ENCODE data around the gene TAL1.
"Not testable (repeated sequence)": the region's sequence is repeated elsewhere in the genome, so short reads cannot be mapped to it uniquely, and the experiment has no call there.

TAL1 gene

GRCh38 chr1:47232187-47232874 is at the start of gene TAL1:
TAL1 (minus strand) TSS chr1:47232225; CDS start chr1:47225888, 6,337 bp downstream.
- no peak for DNase-seq

- no peak for DNase-seq
Measured at GRCh38 chr1:47280142-47280541, 48.1 kb upstream of the TAL1 start.

- no peak for DNase-seq
Measured at GRCh38 chr1:47276850-47277249, 44.8 kb upstream of the TAL1 start.

GRCh38 chr1:47275811-47276210 is 43.8 kb upstream of the TAL1 start:
- not testable (repeated sequence) for DNase-seq

DNA sequence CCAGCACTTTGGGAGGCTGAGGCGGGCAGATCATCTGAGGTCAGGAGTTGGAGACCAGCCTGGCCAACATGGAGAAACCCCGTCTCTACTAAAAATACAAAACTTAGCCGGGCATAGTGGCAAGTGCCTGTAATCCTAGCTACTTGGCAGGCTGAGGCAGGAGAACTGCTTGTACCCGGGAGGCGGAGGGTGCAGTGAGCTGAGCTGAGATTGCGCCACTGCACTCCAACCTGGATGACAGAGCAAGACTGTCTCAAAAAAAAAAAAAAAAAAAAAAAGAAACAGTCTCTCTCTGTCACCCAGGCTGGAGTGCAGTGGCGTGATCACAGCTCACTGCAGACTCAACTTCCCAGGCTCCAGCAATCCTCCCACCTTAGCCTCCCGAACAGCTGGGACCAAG is 33.5 kb upstream of the TAL1 start:
- not testable (repeated sequence) for DNase-seq

DNA sequence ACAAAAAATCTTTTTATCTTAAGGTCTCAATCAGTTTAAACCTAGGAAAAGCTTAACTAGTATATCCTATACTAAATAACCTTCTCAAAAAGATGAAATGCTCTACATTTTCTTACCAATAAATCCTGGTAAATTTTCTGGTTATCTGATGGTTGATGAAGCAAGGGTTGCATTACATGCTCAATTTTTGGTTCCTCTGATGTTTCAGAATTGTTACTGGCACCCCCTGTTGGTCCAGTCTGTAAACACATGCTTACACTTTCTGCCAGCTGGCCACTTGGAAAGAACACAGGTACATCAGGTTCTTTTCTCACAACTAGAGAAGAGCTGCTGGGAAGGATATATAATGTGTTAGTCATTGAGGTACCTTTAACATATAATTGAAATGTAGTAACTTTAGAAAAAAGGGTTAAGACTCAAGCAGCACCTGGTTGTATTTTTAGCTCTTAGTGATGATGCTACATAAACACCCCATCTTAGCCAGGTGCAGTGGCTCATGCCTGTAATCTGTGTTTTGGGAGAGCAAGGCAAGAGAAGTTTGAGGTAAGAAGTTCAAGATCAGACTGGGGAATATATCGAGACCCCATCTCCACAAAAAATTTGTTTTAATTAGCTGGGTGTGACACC is 30.9 kb upstream of the TAL1 start:
- DNase-seq: no peak

GRCh38 chr1:47257224-47257623 is 25.2 kb upstream of the TAL1 start:
- DNase-seq: no peak

GRCh38 chr1:47252795-47253194 is 20.8 kb upstream of the TAL1 start:
- no peak for DNase-seq

DNA sequence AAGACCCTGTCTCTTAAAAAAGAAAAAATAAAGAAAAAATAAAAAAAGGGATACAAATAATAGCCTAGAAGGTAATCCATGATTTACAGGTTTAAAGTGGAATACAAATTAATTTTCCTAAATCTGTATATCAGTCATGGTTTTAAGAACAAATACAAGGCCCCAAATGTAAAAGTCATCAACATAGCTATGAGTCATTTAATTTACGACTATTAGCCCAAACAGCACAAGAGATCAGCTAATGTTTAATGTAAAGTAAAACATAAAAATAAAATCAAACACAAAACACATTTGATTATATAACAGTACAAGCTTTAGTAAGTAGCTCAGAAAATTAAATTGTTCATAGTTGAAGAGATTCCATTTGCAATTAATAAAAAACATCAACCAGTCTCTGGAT is 20.3 kb upstream of the TAL1 start:
- DNase-seq: no peak

DNA sequence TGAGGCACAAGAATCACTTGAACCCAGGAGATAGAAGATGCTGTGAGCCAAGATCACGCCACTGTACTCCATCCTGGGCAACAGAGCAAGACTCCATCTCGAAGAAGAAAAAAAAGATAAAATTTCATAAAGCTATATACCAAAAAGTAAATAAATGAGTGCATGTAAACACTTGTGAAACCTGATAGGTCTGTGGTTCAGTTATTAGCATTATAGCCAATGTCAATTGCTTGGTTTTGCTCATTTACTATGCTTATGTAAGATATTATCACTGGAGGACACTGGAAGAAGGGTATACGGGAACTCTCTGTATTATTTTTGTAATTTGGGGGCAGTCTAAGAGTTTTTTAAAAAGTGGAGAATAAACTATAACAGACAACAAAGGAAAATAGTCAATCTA is 17.7 kb upstream of the TAL1 start:
- DNase-seq: no peak

DNA sequence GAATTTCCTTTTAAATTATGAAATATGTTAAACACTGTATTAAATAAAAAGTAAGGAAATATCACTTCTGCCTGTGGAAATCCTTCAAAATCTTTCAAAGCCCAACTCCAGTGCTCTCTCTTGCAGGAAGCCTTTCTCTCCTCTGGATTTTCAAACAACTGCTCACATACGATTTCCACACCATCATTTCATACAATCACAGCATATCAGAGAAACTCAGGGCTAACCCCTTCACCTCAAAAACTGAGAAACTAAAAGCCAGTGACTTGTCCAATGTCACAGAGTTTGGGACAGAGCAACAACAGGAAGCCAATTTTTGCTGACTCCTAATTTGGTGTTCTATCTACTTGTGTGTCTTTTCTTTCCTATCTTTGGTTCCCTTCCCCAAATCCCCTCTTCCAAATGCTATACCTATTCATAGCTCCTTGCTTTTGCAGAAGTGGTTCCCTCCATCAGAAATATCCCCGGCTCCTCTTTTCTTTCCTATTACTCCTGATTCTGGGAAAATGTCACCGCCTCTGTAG is 12.4 kb upstream of the TAL1 start:
- DNase-seq: no peak

- no peak for DNase-seq
Measured at GRCh38 chr1:47243910-47244309, 11.9 kb upstream of the TAL1 start.

DNA sequence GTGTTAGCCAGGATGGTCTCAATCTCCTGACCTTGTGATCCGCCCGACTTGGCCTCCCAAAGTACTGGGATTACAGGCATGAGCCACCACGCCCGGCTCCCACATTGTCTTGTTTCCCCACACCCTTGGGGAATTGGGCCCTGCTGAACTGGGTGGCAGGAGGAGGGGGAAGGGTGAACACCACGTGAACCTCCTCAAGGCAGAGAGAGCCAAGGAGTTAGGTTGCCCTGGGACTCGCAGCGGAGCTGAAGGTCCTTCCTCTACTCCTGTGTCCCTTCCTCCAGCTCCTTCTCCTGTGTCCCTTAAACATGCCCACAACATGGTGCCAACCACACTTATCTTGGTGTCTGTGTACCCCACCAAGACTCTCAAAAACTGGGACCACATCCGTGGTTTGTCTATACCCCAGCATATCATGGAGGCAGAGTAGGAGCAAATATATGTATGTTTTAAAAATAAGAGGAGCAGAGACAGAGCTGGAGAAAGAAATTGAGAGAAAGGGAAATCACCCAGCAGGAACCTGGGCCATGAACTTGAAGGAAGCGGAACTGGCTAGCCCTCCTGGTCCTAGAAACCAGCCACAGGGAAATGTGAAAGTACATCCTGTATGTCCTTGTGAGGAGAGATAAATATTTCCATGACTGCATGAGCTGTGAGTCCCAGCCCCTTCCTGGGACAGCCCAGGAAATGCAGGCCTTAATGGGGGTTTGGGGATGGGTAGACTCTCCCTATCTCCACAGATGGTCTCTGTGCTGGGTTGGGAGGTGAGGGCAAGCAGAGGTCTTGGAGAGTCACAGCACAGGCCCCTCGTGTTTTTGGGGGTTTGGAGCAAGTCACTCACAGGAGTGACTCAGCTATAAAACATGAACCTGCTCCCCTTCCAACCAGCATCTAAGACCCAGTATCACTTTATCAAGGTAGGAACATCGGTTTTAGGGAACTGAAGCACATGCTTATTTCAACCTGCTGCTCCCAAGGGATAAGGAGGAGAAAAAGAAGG is 9.4 kb upstream of the TAL1 start:
- DNase-seq: no peak

DNA sequence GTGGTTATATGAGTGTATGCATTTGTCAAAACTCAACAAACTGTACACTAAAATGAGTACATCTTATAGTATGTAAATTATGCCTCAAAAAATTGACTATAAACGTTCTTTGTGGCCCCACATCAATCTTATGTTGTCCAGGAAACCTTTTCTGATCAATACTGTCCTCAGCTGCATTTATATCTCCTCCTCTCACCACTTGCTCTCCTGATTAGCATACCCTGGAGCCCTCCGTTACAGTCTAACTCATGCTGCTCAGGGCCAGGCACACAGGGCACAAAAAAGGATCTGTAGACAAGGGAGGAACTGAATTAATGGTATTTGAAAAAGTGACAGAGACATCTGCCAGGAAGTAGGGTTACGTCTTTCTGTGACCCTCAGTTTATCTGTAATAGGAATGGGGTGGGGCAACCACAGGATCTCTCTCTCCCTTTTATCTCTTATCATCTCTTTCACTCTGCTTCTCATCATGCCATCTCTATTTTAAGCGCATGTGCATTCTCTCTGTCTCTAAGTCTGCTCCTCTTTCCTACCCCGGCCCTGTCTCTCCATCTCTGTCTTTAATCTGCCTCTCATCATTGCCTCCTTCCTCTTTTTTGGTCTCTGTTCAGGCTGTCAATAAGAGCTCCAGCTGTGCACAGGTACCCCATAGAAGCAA is 7.0 kb upstream of the TAL1 start:
- DNase-seq: no peak

DNA sequence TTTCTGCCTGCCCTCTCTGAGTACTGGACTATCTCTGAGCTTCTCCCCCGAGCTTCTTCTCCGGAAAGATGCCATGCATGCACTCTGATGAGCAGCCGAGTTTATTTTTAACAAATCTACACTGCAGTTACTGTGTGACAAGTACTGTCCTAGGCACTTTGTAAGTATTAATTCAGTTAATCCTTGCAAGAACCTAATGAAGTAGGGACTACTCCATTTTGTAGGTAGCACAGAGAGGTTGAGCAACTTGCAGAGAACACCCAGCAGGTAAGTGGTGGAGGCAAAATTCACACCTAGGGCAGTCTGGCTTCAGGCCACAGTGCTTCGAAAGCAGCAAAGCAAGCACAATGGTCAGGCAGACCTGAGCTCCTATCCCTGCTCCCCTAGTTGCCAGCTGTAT is 3.8 kb upstream of the TAL1 start:
- DNase-seq: no peak

DNA sequence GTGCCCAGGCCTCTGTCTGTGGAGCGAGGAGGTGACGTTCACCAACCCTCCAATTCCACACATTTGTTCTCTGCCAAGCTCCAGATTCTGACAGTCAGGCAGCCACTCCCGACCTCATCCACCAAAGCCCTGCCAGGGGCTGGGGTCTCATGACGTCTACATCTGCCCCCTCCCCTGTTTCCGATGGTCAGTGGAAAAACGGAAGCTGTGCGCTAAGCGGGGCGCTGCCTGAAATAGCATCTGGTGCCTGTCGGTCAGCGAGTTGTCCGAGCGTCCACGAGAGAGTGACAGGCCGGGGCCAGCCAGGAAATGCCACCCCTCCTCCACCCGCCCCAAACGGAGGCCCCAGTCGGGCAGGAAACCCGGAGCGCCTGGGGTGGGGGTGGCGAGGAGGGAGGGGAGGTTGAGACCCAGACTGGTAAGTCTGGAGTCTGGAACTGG is 3.2 kb upstream of the TAL1 start:
- no peak for DNase-seq

DNA sequence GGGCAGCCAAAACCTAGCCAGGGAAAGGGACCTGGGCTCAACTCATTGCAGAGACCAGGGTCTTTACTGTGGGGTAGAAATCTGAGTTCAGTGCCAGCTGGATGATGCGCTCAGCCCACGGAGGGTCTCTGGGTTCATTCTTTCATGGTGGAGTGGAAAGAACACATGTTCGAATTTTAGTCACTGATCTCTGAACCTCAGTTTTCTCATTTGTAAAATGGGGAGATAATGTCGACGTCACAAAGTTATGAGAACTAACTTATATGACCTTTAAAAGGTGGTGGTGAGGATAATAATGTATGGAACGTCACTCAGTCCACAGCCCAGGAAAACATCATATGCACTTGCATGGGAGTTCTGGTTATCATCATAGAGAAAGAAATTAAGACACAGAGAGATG is 1.2 kb upstream of the TAL1 start:
- DNase-seq: no peak

DNA sequence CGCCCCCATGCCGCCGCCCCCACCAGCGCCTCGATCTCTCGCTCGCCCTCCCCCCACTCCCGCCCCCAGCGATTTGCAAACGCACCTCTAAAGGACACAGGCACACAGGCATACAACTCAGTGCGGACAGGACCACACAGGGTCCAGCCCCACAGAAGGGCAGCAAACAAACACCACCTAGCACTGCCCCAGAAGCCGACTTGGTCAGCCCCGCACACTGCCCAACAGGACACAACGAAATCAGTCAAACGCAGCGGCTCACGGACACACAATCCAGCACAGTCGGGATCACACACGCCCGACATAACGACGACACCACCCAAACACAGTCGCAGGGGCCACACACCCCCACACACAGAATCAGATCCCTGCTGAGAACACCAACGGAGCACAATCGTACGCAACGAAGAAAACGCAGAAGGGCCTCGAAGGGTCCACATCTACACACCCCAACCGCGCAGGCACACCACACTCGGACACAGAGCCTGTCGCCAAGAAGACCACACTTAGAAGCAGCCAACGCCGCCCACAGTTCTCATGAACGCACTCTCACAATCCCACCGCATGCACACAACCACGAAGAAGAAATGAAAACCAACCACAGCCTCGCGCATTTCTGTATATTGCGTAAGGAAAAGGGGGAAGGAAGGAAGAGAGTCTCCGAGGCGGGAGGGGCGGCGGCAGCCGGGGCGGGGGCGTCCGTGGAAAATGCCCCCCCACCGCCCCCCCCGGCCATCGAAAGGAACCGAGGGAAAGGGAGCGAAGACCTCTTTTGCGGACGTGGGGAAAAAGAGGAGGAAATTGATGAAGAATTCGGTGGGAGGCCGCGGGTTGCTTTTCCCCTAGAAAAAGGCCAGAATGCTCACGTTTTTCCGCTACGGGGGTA is 481 bp downstream of the TAL1 start:
- no peak for DNase-seq

- DNase-seq: no peak
Measured at GRCh38 chr1:47230692-47231300, 1.2 kb downstream of the TAL1 start.

- DNase-seq: no peak
Measured at GRCh38 chr1:47229886-47230691, 1.9 kb downstream of the TAL1 start.
